Progenitor cell of endocrine pancreas (in vitro differentiated cells): ENCODE measurements around the gene CHD9. TPM values are rescaled to one million over a fixed set of nuclear protein-coding genes. Genes with fewer than 3 reads are reported as not detected.

Experiments
- DNase-seq: peaks from one replicate; pipeline ENCODE4 v3.0.0; 2021; ENCODE audit warnings: low spot score; ENCODE audit not compliant: unreplicated experiment
- H3K27ac Mint-ChIP-seq: 2 replicates; pipeline ENCODE4 v1.8.0; 2021; ENCODE audit warnings: mild to moderate bottlenecking, moderate library complexity, mixed read lengths
- H3K27me3 Mint-ChIP-seq: 2 replicates; pipeline ENCODE4 v1.8.0; 2021; ENCODE audit warnings: mixed read lengths
- H3K36me3 Mint-ChIP-seq: 2 replicates; pipeline ENCODE4 v1.8.0; 2022; ENCODE audit warnings: mixed read lengths; ENCODE audit not compliant: insufficient read depth
- H3K4me1 Mint-ChIP-seq: 2 replicates; pipeline ENCODE4 v1.8.0; 2021; ENCODE audit warnings: low read depth, mixed read lengths
- H3K4me3 Mint-ChIP-seq: 2 replicates; pipeline ENCODE4 v1.8.0; 2021; ENCODE audit warnings: low read depth, mild to moderate bottlenecking, moderate library complexity, mixed read lengths
- H3K9me3 Mint-ChIP-seq: 2 replicates; pipeline ENCODE4 v1.8.0; 2021; ENCODE audit warnings: low read depth, mixed read lengths
- CTCF ChIP-seq: fragments of 200-600 bp; sonication (generic); IDR thresholded peaks from one replicate; pipeline ENCODE4 v1.5.0; 2021; ENCODE audit warnings: antibody characterized with exemption, mild to moderate bottlenecking; ENCODE audit not compliant: unreplicated experiment
- total RNA-seq: library from RNA; stranded (reverse); gene quantifications from 2 replicates; pipeline ENCODE4 v1.2.1, GENCODE V29; 2021

The CHD9 gene
- total RNA-seq, 1 donor from 2014 or later, result 67.7 TPM

- peaks cover 3% of the 10 kb centered on the region for H3K9me3 Mint-ChIP-seq
- no peaks in the 10 kb centered on the region for H3K36me3 Mint-ChIP-seq
- H3K4me1 Mint-ChIP-seq, result no peaks in the 10 kb centered on the region
Measured at GRCh38 chr16:53355064-53355463, 300.3 kb downstream of the CHD9 start.

GRCh38 chr16:53356478-53357207, 301.9 kb downstream of the CHD9 start:
- Mint-ChIP-seq H3K4me3 (no peak overlapping the region), H3K9me3 (no peaks in the 10 kb centered on the region), H3K27ac (no peak overlapping the region), H3K36me3 (no peaks in the 10 kb centered on the region), H3K4me1 (no peaks in the 10 kb centered on the region), H3K27me3 (peaks cover 9% of the 10 kb centered on the region)
- DNase-seq, result no peak
- peak; percentile 21 for TF ChIP-seq CTCF

More at GRCh38 chr16:53355064-53355463, 300.3 kb downstream of the CHD9 start:
- no peak for TF ChIP-seq CTCF
- DNase-seq, result no peak
- Mint-ChIP-seq H3K27me3 (peaks cover 9% of the 10 kb centered on the region), H3K4me3 (no peak overlapping the region), H3K27ac (no peak overlapping the region)

GRCh38 chr16:53357208-53357586, 302.4 kb downstream of the CHD9 start:
- Mint-ChIP-seq H3K4me3 (no peak overlapping the region), H3K4me1 (no peaks in the 10 kb centered on the region), H3K9me3 (no peaks in the 10 kb centered on the region), H3K27me3 (peaks cover 9% of the 10 kb centered on the region), H3K27ac (no peak overlapping the region), H3K36me3 (no peaks in the 10 kb centered on the region)
- no peak for DNase-seq
- no peak for TF ChIP-seq CTCF

- H3K9me3 Mint-ChIP-seq, result no peaks in the 10 kb centered on the region
- no peaks in the 10 kb centered on the region for H3K4me1 Mint-ChIP-seq
- peaks cover 9% of the 10 kb centered on the region for H3K27me3 Mint-ChIP-seq
- TF ChIP-seq CTCF, result no peak
- H3K27ac Mint-ChIP-seq, result no peak overlapping the region
- no peak overlapping the region for H3K4me3 Mint-ChIP-seq
- DNase-seq, result no peak
- no peaks in the 10 kb centered on the region for H3K36me3 Mint-ChIP-seq
Measured at GRCh38 chr16:53357955-53358354, 303.2 kb downstream of the CHD9 start.

GRCh38 chr16:53358884-53359283, 304.1 kb downstream of the CHD9 start:
- Mint-ChIP-seq H3K36me3 (no peaks in the 10 kb centered on the region), H3K4me3 (no peak overlapping the region), H3K27ac (no peak overlapping the region), H3K9me3 (no peaks in the 10 kb centered on the region), H3K4me1 (no peaks in the 10 kb centered on the region), H3K27me3 (peaks cover 9% of the 10 kb centered on the region)
- no peak for DNase-seq
- no peak for TF ChIP-seq CTCF
